DMS153 treated with DMSO at 0.1 percent for 48 hours (cell line): ENCODE data around the gene CHTOP.
A peak's percentile ranks its signal among the peaks of the same experiment; 100 is the strongest.
"Not testable (repeated sequence)": the region's sequence is repeated elsewhere in the genome, so short reads cannot be mapped to it uniquely, and the experiment has no call there.

Source experiments
- DNase-seq: peaks from one replicate; lab custom pipeline; 2025; ENCODE audit not compliant: unreplicated experiment; lab: John Stamatoyannopoulos, UW

The CHTOP gene

DNA sequence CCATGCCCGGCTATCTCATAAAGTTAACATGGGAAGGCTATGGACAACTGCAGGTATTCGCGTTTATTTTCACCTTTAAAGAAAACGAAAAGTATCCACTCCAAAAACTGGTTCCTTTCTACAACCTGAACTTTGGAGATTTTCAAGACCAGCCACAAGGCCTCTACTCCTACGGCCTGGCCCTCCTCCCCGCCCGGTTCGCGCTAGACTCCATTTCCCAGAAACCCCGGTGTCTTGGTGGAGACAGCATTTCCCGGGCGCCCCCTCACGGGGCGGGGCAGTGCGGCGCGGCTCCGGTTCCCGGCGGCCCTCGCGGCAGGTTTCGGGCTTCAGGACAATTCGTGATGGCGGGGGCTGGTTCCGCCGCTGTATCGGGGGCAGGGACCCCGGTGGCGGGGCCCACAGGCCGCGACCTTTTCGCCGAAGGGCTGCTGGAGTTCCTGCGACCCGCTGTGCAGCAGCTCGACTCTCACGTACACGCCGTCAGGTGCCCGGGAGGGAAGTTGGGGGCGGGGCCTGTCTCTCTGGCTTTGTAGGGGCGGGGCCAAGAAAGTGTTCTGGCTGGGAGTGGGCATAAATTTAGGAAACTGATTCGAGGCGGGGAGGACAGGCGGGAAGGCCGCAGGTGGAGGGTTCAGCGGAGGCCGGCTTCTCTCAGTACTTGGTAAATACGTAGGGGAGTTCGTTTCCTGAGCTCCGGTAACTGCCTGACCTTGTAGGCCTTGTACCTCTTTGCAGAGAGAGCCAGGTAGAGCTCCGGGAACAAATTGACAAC lies 24.7 kb downstream of the CHTOP start, which contains the start of gene SNAPIN:
Gene SNAPIN, plus strand, starts transcription at position 304 of the 775 bp plus-strand sequence. Its CDS starts 41 bp downstream, at position 345.
- peak; percentile 95 for DNase-seq

DNA sequence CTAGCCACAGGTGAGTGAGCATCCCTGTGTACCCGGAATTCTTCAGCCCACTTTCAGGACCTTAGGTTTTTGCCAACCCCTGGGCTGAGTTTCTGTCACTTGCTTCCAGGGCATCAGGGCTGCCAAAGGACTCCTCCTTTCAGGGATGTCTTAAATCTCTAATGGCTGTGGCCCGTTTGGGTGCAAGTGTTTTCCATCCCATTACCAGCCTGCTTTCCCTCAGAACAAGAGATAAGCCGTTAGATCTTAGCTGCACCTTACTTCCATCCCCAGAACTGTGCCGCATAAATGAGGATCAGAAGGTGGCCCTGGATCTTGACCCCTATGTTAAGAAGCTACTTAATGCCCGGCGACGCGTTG lies 25.3 kb downstream of the CHTOP start:
- no peak for DNase-seq

DNA sequence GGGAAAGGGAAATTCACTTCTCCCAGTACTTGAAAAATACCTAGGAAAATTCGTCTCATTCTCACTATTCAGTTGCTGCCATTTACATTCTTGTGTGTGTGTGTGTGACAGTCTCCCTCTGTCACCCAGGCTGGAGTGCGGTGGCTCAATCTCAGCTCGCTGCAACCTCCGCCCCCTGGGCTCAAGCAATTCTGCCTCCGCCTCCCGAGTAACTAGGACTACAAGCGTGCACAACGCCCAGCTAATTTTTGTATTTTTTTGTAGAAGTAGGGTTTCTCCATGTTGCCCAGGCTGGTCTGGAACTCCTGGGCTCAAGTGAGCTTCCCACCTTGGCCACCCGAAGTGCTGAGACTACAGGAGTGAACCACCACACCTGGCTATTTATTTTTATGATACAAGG lies 25.8 kb downstream of the CHTOP start:
- no peak for DNase-seq

DNA sequence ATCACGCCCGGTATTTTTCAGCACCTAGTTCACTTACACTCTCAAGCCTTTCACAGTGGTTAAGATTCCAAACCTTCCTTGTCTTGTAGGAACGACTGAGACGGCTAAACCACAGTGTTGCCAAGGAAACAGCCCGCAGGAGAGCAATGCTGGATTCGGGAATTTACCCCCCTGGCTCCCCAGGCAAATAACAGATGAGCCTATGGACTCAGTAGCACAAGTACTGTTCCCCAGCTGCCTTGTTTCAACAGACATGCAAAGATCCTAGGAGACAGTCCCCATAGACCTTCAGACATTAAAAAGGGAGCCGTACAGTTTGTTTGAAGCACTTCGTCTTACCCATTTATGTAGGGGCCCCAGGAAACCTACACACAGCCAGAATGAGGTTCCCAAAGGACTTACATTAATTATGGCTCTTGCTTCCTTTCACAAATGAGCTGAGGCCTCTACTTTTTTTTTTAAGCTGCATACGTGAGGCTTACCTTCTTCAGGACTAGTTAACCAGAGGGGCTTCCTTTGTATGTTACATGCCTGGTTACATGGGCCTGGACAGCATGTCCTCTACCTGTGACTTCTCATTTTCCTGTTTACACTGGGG lies 27.3 kb downstream of the CHTOP start:
- no peak for DNase-seq

DNA sequence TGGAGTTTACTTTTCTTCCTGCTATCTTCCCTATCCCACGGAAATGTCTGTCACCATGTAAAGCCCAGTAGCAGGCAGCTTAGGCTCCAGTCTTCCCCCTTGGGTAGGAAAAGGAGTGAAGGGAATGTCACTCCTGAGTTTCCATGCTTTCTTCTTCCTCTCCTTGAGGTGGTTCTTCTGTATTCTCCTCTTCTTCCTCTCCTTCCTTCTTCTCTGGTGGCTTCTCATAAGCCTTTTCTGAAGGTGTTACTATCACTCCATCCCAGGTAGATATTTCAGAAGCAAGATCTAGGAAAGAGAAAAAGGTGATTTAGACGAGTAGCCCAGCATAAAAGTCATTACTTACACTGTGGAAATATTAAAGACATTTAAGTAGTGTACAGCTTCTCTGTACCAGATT lies 28.4 kb downstream of the CHTOP start:
- no peak for DNase-seq

DNA sequence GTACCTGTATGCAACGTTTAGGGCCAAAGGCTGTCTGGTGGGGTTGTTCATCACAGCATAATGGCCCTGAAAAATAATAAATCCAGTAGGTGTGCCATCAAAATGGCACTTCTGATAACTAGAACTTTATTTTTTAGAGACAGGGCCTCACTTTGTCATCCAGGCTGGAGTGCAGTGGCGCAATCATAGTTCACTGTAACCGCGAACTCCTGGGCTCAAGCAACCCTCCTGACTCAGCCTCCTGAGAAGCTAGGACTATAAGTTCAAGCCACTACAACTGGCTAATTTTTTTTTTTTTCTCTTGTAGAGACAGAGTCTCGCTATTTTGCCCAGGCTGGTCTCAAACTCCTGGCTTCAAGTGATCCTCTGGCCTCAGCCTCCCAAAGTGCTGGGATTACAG lies 29.3 kb downstream of the CHTOP start:
- DNase-seq = no peak

DNA sequence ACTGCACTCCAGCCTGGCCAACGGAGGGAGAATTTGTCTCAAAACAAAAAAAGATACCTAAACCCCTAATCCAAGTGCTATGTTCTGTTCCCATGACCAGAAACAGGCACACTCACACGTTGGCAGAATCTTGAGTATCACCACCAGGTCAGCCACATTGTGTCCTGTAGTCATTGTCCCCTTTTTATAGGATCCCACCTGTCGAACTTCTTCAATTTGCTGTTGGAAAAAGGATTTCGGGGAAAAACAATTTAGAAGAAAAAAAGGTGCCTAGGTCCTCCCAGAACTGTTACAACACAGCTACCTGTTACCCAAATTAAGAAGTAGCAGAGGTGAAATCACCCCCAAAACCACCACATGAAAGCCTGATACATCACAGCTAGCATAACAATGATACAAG lies 33.6 kb downstream of the CHTOP start:
- no peak for DNase-seq

DNA sequence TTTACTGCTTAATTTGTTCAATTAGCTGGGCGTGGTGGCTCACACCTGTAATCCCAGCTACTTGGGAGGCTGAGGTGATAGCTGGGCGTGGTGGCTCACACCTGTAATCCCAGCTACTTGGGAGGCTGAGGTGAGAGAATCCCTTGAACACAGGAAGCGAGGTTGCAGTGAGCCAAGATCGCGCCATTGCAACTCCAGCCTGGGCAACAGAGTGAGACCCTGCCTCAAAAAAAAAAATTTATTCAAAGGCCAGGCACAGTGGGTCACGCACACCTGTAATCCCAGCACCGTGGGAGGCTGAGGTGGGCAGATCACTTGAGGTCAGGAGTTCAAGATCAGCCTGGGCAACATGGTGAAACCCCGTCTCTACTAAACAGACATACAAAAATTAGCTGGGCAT lies 34.8 kb downstream of the CHTOP start:
- DNase-seq = not testable (repeated sequence)

DNA sequence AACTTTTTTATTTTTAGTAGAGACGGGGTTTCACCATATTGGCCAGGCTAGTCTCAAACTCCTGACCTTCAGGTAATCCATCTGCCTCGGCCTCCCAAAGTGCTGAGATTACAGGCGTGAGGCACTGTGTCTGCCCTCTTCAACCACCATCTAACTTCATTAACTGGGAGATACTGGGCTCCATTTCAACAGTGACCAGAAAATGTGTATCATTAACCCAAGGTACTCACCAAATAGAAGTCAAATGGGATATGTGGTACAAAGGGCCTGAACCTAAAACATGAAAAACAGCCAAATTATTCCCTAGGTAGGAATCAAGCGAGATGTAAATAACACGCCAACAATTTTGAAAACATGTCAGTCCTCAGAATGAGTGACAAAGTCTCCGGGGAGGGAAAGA lies 35.7 kb downstream of the CHTOP start:
- no peak for DNase-seq

DNA sequence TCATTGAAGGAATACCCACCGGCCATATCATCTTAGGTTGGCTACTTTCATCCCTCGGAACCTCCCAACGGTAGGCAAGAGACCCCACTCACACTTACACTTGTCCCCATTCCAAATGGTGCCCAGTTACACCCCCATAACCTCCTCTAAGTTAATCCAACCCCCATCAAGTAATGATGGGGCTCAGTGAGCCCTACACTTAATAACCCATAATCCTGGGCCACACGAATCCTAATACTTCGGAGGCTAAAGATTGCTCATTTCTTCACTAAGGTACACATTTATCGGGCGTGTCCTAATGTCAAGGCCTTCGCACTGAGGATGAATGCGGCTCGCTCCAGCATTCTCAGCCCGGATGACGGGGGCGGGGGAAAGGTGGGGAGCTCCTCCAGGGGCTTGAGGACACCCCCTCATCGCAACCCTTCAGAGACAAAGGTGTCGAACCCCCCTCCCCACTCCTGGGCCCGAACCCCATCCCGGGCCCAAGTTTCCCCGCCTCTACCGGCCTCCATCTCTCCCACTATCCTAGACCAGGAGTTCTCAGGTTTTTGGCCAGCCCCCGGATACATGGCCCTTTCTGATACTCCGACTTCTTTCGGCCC lies 36.5 kb downstream of the CHTOP start:
- DNase-seq = no peak

DNA sequence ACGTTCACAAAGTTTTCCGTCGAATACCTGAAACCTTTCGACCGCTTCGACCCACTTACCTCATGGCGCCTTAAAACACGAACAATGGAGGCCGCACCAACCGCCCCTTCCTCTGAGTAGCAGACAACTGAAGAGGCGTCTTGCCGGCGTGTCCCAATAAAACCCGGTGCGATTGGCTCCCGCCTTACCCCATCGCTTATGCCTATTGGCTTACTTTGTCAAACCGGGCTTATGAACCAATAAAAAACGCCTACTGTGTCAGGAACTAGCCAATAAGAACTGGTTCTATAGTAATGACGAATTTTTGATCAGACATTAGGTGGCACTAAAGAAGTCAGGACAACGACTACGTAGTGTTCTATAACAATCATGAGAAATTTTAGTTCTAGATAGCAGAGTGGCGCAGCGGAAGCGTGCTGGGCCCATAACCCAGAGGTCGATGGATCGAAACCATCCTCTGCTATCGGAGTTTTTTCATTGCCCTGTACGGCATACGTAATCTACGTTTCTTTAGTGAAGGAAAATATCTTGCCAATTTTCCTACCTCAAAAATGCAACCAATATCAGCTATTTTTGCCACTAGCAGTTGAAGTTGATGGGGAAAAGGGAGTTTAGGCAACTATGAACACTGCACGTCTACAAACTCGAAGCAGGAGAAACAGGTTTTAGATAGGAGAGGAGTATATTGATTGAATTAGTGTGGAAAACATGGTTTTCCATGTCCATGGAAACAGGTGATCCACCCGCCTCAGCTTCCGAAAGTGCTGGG lies 37.2 kb downstream of the CHTOP start, which contains the start of gene ILF2:
Gene ILF2, minus strand, starts transcription at position 135 of the 769 bp plus-strand sequence. Its CDS starts 71 bp downstream, at position 64.
- DNase-seq = peak; percentile 100

DNA sequence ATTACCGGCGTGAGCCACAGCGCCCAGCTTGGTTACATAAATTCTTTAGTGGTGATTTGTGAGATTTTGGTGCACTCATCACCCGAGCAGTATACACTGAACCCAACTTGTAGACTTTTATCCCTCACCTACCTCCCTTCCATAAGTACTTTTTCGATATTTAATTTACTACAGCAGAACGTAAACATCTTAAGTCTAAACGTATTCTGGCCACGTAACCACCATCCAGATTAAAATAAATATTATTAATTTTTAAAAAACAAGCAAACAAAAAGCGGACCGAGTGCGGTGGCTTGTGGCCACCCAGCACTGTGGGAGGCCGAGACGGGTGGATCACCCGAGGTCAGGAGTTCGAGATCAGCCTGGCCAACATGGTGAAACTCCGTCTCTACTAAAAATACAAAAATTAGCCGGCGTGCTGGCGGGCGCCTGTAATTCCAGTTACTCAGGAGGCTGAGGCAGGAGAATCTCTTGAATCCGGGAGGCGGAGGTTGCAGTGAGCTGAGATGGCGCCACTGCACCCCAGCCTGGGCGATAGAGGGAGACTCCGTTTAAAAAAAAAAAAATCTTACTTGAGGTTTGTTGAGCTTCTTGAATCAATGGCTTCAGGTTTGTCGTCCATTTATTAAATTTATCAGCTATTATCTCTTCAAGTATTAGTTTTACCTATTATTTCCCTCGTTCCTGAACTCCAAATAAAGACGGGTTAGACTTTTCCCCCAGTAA lies 37.9 kb downstream of the CHTOP start:
- DNase-seq = peak; percentile 89

DNA sequence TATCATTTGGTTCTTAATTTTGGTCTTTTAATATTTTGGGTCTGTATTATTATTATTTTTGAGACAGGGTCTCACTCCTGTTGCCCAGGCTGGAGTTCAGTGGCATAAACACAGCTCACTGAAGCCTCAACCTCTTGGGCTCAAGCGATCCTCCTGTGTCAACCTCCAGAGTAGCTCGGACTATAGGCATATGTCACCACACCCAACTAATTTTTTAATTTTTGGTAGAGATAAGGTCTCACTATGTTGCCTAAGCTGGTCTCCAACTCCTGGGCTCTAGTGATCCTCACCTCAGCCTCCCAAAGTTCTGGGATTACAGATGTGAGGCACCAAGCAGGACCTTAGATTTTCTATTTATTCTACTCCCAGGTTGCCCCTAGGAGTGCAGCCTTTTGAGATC lies 39.6 kb downstream of the CHTOP start:
- no peak for DNase-seq

DNA sequence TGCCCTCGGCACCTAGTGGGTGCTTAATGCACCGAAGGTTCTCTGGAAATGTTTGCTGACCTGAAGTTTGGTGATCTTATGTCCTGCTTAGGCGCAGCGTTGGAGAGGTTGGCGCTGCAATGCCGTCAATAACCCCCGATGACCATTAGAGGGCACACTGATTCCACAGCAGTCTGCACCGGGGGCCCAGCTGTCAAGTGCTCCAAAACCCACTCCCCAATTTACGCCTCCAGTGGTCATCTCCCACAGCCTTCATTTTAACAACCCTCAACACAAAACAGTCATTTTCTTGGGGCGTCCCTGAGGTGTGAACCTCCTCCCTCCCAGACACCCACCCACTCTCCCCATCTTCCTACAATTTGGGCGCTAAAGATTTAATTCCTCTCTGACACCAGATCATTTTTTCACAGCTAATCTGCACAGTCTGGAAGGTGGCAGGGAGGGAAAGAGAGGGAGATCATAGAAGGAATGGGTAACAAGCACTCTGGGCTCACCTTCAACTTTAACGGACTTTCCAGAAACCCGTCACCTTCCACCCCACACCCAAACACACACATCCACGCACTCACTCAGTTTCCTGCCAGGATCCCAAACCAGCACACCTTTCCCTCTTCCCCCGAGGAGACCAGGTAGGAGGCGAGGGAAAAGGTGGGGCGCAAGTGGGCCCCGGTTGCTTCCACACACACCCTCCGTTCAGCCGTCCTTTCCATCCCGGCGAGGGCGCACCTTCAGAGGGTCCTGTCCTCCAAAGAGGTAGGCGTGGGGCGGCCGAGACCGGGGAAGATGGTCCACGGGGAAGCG lies 44.1 kb downstream of the CHTOP start:
- peak; percentile 25 for DNase-seq

DNA sequence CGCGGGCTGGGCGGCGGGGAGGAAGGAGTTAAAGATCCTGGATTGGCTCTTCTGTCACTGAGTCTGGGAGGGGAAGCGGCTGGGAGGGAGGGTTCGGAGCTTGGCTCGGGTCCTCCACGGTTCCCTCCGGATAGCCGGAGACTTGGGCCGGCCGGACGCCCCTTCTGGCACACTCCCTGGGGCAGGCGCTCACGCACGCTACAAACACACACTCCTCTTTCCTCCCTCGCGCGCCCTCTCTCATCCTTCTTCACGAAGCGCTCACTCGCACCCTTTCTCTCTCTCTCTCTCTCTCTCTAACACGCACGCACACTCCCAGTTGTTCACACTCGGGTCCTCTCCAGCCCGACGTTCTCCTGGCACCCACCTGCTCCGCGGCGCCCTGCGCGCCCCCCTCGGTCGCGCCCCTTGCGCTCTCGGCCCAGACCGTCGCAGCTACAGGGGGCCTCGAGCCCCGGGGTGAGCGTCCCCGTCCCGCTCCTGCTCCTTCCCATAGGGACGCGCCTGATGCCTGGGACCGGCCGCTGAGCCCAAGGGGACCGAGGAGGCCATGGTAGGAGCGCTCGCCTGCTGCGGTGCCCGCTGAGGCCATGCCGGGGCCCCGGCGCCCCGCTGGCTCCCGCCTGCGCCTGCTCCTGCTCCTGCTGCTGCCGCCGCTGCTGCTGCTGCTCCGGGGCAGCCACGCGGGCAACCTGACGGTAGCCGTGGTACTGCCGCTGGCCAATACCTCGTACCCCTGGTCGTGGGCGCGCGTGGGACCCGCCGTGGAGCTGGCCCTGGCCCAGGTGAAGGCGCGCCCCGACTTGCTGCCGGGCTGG lies 44.9 kb downstream of the CHTOP start, which contains the start of gene NPR1:
Gene NPR1, plus strand, starts transcription at position 170 of the 818 bp plus-strand sequence. Its CDS starts 421 bp downstream, at position 591.
- DNase-seq = peak; percentile 10

DNA sequence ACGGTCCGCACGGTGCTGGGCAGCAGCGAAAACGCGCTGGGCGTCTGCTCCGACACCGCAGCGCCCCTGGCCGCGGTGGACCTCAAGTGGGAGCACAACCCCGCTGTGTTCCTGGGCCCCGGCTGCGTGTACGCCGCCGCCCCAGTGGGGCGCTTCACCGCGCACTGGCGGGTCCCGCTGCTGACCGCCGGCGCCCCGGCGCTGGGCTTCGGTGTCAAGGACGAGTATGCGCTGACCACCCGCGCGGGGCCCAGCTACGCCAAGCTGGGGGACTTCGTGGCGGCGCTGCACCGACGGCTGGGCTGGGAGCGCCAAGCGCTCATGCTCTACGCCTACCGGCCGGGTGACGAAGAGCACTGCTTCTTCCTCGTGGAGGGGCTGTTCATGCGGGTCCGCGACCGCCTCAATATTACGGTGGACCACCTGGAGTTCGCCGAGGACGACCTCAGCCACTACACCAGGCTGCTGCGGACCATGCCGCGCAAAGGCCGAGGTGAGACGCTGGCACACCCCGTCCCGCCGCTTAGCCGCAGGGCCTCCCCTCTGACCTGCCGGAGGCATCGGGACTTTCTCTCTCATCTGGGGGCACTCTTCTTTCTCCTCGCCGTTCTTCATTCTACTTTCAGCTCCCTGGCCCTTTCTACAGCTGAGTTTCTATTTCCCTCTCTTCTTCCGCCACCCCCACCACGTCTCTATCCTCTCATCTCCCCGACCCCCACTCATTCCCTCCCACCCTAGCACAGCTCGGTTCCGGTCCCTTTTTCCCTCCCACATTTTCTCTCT lies 45.7 kb downstream of the CHTOP start:
- DNase-seq = no peak

DNA sequence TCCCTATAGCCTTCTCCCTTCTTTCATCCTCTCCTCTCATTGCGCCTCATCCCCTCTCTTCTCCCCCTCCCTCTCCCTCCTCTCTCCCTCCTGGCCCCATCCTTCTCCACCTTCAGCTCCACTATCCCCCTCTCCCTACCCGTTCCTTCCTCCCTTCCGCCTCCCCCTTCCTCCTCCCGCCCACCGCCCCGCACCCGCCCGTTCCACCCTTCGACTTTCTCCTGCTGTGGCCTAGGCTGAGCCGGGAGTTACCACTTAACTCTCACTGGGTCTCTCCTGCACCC lies 46.2 kb downstream of the CHTOP start:
- DNase-seq = no peak

DNA sequence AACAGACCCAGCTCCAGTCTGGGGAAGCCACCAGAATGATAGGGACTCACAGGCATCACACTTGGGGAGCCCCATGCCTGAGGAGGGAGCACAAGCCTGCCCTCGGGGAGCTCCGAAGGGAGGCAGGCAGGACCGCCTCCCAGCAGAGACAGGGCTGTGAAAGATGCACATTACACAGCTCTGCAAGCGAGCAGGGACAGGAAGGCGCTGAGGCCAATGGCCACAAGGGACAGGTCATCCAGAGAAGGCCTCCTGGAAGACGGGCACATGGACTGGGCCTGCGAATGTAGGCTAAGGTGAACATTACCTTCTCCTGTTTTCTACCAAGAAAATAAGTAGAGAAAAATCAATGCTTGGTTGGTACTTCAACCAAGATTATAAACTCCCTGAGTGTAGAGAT lies 48.9 kb downstream of the CHTOP start:
- no peak for DNase-seq
